Esophagus mucosa (tissue), 1 donor: Measurements from ENCODE around the gene MAP4K5. TPM values are rescaled to one million over a fixed set of nuclear protein-coding genes. Genes with fewer than 3 reads are reported as not detected.
A peak's percentile ranks its signal among the peaks of the same experiment; 100 is the strongest.
"Not testable (repeated sequence)": the region's sequence is repeated elsewhere in the genome, so short reads cannot be mapped to it uniquely, and the experiment has no call there.

Experiments used
- ATAC-seq: fragments of 200-7000 bp; cut with Tn5 transposase; one replicate; pipeline ENCODE4 v1.9.1; 2020
- total RNA-seq: library from RNA; stranded (reverse); gene quantifications from one replicate; pipeline ENCODE4 v1.2.4, GENCODE V29; 2023
- donor health status: DM: yes; HTN: yes; CAD: no.

Gene MAP4K5
- total RNA-seq, 1 donor from 2014 or later = 35.5 TPM

DNA sequence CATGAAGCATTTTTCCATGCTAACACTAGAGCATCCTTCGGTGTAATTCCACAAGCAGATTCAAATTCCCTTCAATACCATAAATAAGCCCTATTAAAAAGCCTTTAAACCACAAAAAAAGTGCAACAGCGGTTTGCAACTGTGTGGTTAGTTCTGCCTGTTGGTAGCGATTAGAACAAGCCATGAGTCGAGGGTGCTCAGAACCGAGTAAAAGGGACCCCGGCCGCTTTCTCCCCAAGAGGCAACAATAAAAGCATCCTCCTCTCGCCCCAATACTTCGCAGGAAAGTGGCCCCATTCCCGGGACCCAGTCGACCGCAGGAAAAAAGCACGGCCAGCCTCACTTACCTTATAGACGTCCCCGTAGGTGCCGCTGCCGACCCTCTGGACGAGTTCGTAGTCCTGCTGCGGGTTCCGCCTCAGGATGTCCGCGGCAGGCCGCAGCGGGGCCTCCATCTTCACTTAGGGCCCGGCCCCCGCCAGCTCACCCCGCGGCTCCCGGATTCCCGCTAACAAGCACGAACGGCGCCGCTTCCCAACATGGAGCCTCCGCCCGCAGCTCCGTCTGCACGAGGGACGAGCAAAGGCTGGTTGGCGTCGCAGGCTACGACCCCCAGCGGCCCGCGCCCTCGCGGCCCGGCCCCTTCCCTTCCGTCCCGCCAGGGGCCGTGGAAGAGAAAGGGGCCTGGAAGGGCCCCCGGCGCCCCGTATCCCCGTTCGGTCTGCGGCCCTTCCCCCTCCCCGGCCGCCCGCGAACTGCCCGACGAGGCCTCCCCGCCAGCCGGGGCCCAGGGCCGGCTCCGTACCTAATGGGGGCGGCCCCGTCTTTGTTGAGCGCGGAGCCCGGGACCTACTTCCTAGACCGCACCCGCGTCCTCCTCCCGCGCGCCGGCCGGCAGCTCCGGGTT is 521 bp downstream of the MAP4K5 start:
- peak; percentile 53 for ATAC-seq

GRCh38 chr14:50530794-50531365 is 1.5 kb downstream of the MAP4K5 start:
- ATAC-seq = no peak

GRCh38 chr14:50530358-50530757 is 2.0 kb downstream of the MAP4K5 start:
- ATAC-seq = no peak

- ATAC-seq = no peak
These were observed 2.8 kb downstream of the MAP4K5 start for GRCh38 chr14:50529288-50530179.

DNA sequence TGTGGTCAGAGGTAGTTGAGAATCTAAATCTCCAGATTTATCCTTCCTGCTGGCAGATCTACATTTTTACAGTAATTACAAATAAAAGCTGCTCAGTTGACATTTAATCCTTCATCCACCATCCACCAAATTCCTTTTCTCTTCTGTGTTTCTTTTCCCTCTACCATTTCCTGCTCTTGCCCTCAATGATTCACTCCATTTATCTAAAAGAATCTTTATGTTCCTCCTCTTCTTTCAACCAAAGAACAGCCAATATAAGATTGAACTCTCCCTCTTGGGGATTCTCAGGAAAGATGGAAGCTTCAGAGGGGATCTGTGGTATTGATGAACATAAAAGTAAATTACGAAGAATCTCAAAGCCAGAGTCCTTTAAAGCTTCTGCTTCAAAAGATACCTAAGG is 4.4 kb downstream of the MAP4K5 start:
- no peak for ATAC-seq

GRCh38 chr14:50524731-50525515 is 7.4 kb downstream of the MAP4K5 start:
- peak; percentile 66 for ATAC-seq

DNA sequence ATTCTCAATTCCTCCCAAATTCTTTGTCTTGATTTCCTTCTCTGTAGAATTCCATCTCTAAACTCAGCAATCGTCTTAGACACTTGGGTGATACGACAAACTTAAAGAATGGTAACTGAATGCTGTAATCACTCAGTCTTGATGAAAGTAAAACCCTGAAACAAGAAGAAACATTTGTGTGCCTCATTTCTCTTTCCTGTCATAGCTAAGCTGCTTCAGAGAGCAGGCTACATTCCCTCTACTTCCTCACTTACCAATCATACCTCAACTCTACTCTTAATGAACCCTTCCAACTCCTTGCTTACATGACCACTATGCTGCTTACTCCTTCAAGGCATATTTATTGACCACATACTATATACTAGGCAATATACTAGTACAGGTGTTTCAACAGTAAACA is 8.3 kb downstream of the MAP4K5 start:
- ATAC-seq = no peak

DNA sequence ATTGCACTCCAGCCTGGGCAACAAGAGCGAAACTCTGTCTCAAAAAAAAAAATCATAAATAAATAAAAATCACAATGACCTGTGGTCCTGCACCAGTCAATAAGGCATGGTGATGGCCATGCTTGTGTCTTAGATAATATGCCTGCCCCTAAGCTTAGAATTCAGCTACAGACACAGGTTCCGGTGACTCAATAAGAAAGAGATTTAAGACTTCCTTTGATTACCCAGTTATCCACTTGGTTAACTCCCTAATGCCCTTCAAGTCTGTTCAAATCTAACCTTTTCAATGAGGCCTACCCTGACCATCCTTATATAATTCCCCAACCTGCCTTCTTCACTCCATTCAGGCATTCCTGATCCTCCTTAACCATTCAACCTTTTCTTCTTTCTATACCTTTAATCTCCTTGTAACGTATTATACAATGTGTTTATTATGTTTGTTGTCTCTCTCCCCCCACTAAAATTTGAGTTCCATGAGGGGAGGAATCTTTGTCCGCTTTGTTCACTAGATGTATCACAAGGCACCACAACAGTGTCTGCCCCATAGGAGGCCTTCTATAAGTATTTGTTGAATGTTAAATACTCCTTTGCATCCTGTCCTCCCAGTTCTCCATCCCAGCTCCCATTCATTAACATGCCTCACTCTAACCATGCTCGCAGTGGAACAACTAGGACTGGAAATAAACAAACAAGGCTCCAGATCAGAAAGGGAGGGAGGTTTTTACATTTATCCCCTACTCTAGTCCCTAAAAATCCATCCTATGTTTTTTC is 8.9 kb downstream of the MAP4K5 start:
- no peak for ATAC-seq

- ATAC-seq = no peak
These were observed 10.4 kb downstream of the MAP4K5 start for GRCh38 chr14:50521912-50522341.

- ATAC-seq = peak; percentile 90
These were observed 11.2 kb downstream of the MAP4K5 start for GRCh38 chr14:50520947-50521815.

GRCh38 chr14:50516091-50516490 is 16.3 kb downstream of the MAP4K5 start:
- ATAC-seq = no peak

DNA sequence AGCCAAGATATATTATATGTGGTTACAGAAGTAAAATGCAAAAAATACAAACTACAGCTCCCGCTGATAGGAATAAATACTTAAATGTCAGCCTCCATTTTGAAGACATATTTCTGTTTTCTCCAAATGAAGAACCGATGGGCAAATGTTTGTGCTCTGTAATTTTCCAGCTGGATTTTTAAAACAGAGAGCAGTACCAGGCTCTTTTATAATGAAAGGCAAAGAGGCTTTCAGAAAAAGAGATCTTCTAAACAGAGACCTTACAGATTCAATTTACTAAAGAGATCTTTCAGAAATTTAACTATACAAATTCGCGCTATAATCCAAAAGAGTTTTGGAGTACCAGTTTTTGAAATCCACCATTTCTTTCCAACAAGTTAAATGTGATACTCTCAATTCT is 19.9 kb downstream of the MAP4K5 start:
- no peak for ATAC-seq

DNA sequence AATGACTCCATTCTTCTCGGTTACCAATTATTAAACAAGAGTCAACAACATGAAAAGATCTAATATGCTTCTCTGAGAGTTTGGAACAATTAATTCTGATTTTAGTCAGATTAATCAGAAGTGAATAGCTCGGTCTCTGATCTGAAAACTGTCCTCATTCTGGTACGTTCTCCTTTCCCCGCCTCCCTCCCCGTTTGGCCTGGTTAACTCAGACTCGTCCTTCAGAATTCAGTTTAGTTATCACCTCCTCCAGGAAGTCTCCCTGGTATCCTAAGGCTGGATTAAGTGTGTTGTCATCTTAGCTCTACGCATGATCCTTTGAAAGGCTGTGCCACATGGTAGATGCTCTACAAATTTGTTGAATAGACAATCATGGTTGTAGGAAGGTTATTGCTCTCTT is 22.2 kb downstream of the MAP4K5 start:
- ATAC-seq = no peak

GRCh38 chr14:50507078-50507477 is 25.3 kb downstream of the MAP4K5 start:
- not testable (repeated sequence) for ATAC-seq

- ATAC-seq = no peak
These were observed 30.7 kb downstream of the MAP4K5 start for GRCh38 chr14:50501642-50502041.

- ATAC-seq = no peak
These were observed 35.0 kb downstream of the MAP4K5 start for GRCh38 chr14:50497351-50497750.

- ATAC-seq = no peak
These were observed 42.5 kb downstream of the MAP4K5 start for GRCh38 chr14:50489851-50490250.

DNA sequence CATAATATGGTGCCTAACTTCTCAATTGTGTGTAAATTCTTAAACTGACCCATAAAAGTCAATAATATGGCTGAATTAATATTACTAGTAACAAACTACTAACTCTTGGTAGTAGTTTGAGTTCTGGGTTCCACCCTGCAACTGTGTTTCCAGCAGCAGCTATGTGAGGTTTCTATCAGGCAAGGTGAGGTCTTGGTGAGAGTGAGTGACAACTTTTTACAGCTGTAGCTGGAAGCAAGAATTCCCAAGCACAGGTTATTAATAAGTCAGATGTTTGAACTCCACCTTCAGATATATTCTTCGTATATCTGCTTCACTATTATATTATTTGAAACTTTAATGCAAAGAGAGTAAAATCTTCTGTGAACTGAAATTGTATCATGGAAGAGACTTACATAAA is 43.8 kb downstream of the MAP4K5 start:
- no peak for ATAC-seq

GRCh38 chr14:50479041-50479440 is 53.3 kb downstream of the MAP4K5 start:
- ATAC-seq = no peak

DNA sequence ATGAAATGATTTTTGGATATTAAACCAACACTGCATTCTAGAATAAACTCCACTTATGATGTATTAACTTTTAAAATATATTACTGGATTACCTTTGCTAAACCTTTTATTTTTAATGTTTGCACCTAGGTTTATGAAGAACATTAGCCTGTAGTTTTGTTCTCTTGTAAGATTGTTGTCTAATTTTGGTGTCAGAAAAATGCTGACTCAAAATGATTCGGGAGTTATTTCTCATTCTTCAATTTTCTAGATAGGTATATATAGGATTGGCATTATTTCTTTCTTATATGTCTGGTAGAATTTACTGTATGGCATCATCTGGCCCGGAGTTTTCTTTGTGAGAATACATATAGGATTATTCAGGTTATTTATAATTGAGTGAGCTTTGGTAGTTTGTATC is 54.6 kb downstream of the MAP4K5 start:
- ATAC-seq = no peak
